Fibroblast of lung (primary cell): ENCODE measurements around the gene MYMK. TPM values are rescaled to one million over a fixed set of nuclear protein-coding genes. Genes with fewer than 3 reads are reported as not detected.

Experiments
- DNase-seq, 2 donors: peaks; one replicate each; pipeline versions ENCODE4 v3.0.0 to v3.0.0-alpha.2; 2010; ENCODE audit warnings: low read depth in 2 of 2
- H2AFZ ChIP-seq: 2 replicates; pipeline ENCODE4 v1.5.1; 2012; ENCODE audit warnings: low read length, control low read depth, inconsistent platforms
- H3K27ac ChIP-seq: 2 replicates; pipeline ENCODE4 v1.5.1; 2011; ENCODE audit warnings: low read length, control low read depth; ENCODE audit not compliant: insufficient read depth
- H3K27me3 ChIP-seq: 2 replicates; pipeline ENCODE4 v1.5.1; 2011; ENCODE audit warnings: mild to moderate bottlenecking, low read length; ENCODE audit not compliant: control insufficient read depth, insufficient read depth
- H3K36me3 ChIP-seq: 2 replicates; pipeline ENCODE4 v1.5.1; 2011; ENCODE audit warnings: low read length; ENCODE audit not compliant: control insufficient read depth, insufficient read depth
- H3K4me1 ChIP-seq: 2 replicates; pipeline ENCODE4 v1.5.1; 2011; ENCODE audit warnings: low read length; ENCODE audit not compliant: control insufficient read depth, insufficient read depth; ENCODE audit errors: extremely low read depth
- H3K4me2 ChIP-seq: 2 replicates; pipeline ENCODE4 v1.5.1; 2011; ENCODE audit warnings: low read length, control low read depth; ENCODE audit not compliant: insufficient read depth; ENCODE audit errors: extremely low read depth
- H3K4me3 ChIP-seq, 4 experiments: fragments of 200-600 bp in 1 of 4; sonication (generic) in 1 of 4; replicated peaks in 1 of 4; 2 replicates each; pipeline ENCODE4 v1.5.1; 2011 to 2016; ENCODE audit warnings: low read length in 4 of 4, low read depth in 3 of 4, mild to moderate bottlenecking in 3 of 4, control low read depth in 2 of 4, inconsistent platforms in 1 of 4, mixed read lengths in 1 of 4; ENCODE audit not compliant: insufficient read depth in 1 of 4; ENCODE audit errors: control extremely low read depth in 1 of 4
- H3K79me2 ChIP-seq: 2 replicates; pipeline ENCODE4 v1.5.1; 2012; ENCODE audit warnings: mild to moderate bottlenecking, low read length, inconsistent platforms; ENCODE audit not compliant: control insufficient read depth, insufficient read depth
- H3K9ac ChIP-seq: 2 replicates; pipeline ENCODE4 v1.5.1; 2011; ENCODE audit warnings: mild to moderate bottlenecking, low read length, control low read depth; ENCODE audit not compliant: insufficient read depth
- H3K9me3 ChIP-seq: 2 replicates; pipeline ENCODE4 v1.5.1; 2012; ENCODE audit warnings: low read depth, low read length; ENCODE audit not compliant: control insufficient read depth, insufficient read depth
- H4K20me1 ChIP-seq: 2 replicates; pipeline ENCODE4 v1.5.1; 2011; ENCODE audit warnings: low read length; ENCODE audit not compliant: control insufficient read depth, insufficient read depth; ENCODE audit errors: extremely low read depth
- CTCF ChIP-seq, 2 donors: IDR thresholded peaks in 1 of 2; conservative IDR thresholded peaks in 1 of 2; 1 replicate in 1 of 2; 2 replicates in 1 of 2; pipeline ENCODE4 v1.5.1; 2011 to 2012; ENCODE audit warnings: low read length in 2 of 2, control low read depth in 1 of 2, inconsistent platforms in 1 of 2, low read depth in 1 of 2, mild to moderate bottlenecking in 1 of 2
- EZH2 ChIP-seq: IDR thresholded peaks from 2 replicates; pipeline ENCODE4 v1.5.1; 2012; ENCODE audit warnings: low read length, control low read depth, mild to moderate bottlenecking; ENCODE audit errors: missing control alignments
- polyA plus RNA-seq, 2 donors: library from polyadenylated mRNA; depleted of rRNA in 1 of 2; stranded (reverse) in 1 of 2; unstranded in 1 of 2; fragments of >200 nt; gene quantifications; 2 replicates each; pipeline ENCODE4 v1.2.1, GENCODE V29; 2011 to 2012; ENCODE audit warnings: missing spikeins in 1 of 2
- total RNA-seq: library from RNA; depleted of rRNA; stranded (reverse); fragments of >200 nt; gene quantifications from 2 replicates; pipeline ENCODE4 v1.2.1, GENCODE V29; 2014

Gene MYMK
- total and polyA plus RNA-seq, 2 donors (not counting 1 experiment from before 2014, with no cell fraction given): not detected

- Histone ChIP-seq H3K9ac (no peak overlapping the region), H3K4me2 (no peak overlapping the region), H3K4me1 (peaks cover 15% of the 10 kb centered on the region), H3K27ac (no peak overlapping the region), H3K9me3 (no peaks in the 10 kb centered on the region), H2AFZ (no peak overlapping the region), H3K79me2 (no peaks in the 10 kb centered on the region), H3K36me3 (no peaks in the 10 kb centered on the region), H3K27me3 (no peaks in the 10 kb centered on the region), H4K20me1 (no peaks in the 10 kb centered on the region), H3K4me3 (no peak overlapping the region)
- TF ChIP-seq EZH2: no peak
- no peak for TF ChIP-seq CTCF (conservative IDR thresholded peaks at IDR 0.05 in 1 of 2, IDR thresholded peaks at IDR 0.05 in 1 of 2; ENCODE audit: low read depth in 1 of 2, low read length in 2 of 2)
- no peak for DNase-seq
Observed at GRCh38 chr9:133554729-133555128, 30.0 kb upstream of the MYMK start.

- peaks cover 15% of the 10 kb centered on the region for H3K4me1 ChIP-seq
- H3K36me3 ChIP-seq: no peaks in the 10 kb centered on the region
- H3K4me3 ChIP-seq: no peak overlapping the region
- no peaks in the 10 kb centered on the region for H3K79me2 ChIP-seq
- no peak overlapping the region for H2AFZ ChIP-seq
- H4K20me1 ChIP-seq: no peaks in the 10 kb centered on the region
- H3K27me3 ChIP-seq: no peaks in the 10 kb centered on the region
- H3K9me3 ChIP-seq: no peaks in the 10 kb centered on the region
- H3K27ac ChIP-seq: no peak overlapping the region
- H3K9ac ChIP-seq: no peak overlapping the region
- H3K4me2 ChIP-seq: no peak overlapping the region
- DNase-seq: no peak
- TF ChIP-seq EZH2 (no peak), CTCF (conservative IDR thresholded peaks at IDR 0.05 in 1 of 2, IDR thresholded peaks at IDR 0.05 in 1 of 2; ENCODE audit: low read depth in 1 of 2, low read length in 2 of 2) (no peak)
Observed at GRCh38 chr9:133553973-133554713, 29.4 kb upstream of the MYMK start.

GRCh38 chr9:133553123-133553522 lies 28.4 kb upstream of the MYMK start:
- no peaks in the 10 kb centered on the region for H3K9me3 ChIP-seq
- TF ChIP-seq CTCF (conservative IDR thresholded peaks at IDR 0.05 in 1 of 2, IDR thresholded peaks at IDR 0.05 in 1 of 2; ENCODE audit: low read depth in 1 of 2, low read length in 2 of 2) (no peak), EZH2 (no peak)

More at GRCh38 chr9:133553123-133553522, 28.4 kb upstream of the MYMK start:
- Histone ChIP-seq H3K4me1 (peaks cover 7% of the 10 kb centered on the region), H3K27me3 (no peaks in the 10 kb centered on the region), H3K9ac (no peak overlapping the region), H4K20me1 (no peaks in the 10 kb centered on the region), H3K4me2 (no peak overlapping the region), H3K27ac (no peak overlapping the region), H3K4me3 (no peak overlapping the region), H2AFZ (no peak overlapping the region), H3K36me3 (no peaks in the 10 kb centered on the region), H3K79me2 (no peaks in the 10 kb centered on the region)
- DNase-seq: no peak
